GM10266 (cell line): ENCODE measurements around the gene LPP.

Source experiments
- DNase-seq: peaks from one replicate; pipeline ENCODE4 v3.0.0; 2012; ENCODE audit errors: extremely low spot score
- TF ChIP-seq, protein P1 (sequence below): IDR thresholded peaks from 2 replicates; pipeline ENCODE4 v1.5.1; 2012; ENCODE audit warnings: mild to moderate bottlenecking, low read depth; ENCODE audit not compliant: control insufficient read depth, insufficient read depth; ENCODE audit errors: missing control alignments

Gene LPP

DNA sequence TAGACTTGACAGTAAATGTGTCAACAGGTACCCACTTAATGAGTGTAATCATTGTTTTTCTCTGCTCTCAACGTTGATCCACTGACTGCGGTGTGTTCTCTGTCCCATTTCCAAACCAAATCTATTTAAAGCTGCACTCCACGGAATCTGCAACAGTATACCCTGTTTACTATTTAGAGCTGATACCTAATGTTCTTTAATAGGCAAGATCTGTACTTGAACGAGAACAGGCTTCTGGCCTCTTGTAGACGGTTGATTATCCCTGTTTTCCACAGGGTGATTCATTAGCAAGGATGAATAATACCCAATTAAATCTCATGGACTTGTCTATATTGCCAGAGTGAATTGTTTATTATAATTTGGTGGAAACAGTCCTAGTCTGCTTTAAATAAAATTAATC is 189.9 kb downstream of the LPP start:
- TF ChIP-seq, protein P1, sequence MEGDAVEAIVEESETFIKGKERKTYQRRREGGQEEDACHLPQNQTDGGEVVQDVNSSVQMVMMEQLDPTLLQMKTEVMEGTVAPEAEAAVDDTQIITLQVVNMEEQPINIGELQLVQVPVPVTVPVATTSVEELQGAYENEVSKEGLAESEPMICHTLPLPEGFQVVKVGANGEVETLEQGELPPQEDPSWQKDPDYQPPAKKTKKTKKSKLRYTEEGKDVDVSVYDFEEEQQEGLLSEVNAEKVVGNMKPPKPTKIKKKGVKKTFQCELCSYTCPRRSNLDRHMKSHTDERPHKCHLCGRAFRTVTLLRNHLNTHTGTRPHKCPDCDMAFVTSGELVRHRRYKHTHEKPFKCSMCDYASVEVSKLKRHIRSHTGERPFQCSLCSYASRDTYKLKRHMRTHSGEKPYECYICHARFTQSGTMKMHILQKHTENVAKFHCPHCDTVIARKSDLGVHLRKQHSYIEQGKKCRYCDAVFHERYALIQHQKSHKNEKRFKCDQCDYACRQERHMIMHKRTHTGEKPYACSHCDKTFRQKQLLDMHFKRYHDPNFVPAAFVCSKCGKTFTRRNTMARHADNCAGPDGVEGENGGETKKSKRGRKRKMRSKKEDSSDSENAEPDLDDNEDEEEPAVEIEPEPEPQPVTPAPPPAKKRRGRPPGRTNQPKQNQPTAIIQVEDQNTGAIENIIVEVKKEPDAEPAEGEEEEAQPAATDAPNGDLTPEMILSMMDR = no peak

DNA sequence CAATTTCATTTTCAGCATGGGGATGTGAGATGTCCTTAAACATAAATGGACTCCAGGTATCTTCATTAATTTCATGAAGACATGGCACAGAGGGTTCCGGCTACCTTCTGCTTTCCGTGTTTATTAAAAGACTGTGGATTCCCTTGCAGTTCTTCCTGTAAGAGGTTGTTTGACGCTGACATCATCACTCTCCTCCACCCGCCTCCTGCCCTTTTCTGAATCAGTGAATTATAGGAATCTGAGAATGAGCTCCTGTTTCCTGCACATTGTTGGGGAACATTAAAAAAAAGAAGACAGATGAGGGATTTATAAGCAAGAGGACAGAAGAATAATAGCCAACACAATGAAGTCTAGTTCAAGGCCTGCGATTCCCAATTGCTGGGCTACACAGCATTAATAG is 191.3 kb downstream of the LPP start:
- DNase-seq = no peak
- TF ChIP-seq, protein P1 = no peak

More for the DNA sequence above, 189.9 kb downstream of the LPP start:
- no peak for DNase-seq

DNA sequence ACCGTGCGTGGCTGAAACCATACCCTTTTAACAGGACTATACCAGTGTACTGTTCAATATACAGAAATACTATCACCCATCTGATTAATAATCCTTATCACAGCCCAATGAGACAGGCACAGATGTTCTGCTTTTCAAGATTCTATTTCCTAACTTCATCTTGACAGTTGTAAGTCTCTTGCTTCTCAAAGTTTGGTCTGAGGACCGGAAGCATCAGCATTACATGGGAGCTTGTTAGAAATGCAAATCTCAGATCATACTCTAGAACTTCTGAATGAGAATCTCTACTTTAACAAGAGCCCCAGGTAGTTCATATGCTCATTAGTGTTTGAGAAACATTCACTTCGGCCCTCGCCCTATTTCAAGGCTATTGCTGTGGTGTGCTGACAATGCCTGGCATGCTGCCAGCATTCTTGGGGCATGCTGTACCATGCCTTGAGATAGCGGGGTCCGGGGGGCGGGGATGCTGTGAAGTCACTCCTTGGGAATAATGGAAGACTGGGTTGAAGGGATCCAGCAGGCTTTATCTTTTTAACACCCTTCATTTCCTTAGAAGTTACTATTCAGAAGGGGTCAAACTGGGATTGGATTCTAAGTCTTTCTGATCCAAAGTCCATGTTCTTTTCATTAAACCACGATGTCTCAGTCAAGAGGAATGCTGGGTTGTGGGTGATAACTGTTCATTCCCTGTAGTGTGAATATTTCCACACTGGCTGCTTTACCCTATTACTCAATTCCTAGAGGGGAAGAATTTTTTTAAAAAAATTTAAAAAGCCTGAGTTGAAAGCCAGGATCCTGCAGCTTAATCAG is 194.7 kb downstream of the LPP start:
- TF ChIP-seq, protein P1 = no peak
- no peak for DNase-seq

DNA sequence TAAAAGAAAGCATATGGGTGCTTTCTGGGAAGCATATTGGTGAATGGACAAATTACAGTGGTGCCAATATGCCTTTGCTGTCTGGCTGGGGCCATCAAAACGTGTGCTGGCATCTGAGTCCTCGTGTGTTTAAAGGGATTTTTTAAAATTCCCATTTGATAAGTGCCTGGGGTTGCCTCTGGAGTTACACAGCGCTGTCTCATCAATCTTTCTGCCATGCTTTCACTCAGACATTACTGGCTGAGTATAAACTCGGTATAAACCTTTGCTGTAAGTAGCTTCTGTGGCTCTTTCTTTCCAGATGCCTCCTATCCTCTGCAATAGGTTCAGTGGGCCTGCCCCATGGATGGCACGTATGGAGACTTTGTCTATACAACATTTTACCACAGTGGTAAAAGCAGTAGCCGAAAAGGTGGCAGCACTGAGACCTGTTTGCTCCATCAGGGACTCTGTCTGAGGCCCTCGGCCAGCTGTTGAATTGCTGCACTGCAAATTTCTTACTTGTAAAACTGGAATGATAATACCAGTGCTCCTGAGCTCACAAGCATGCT is 195.5 kb downstream of the LPP start:
- DNase-seq = no peak
- TF ChIP-seq, protein P1 = no peak

DNA sequence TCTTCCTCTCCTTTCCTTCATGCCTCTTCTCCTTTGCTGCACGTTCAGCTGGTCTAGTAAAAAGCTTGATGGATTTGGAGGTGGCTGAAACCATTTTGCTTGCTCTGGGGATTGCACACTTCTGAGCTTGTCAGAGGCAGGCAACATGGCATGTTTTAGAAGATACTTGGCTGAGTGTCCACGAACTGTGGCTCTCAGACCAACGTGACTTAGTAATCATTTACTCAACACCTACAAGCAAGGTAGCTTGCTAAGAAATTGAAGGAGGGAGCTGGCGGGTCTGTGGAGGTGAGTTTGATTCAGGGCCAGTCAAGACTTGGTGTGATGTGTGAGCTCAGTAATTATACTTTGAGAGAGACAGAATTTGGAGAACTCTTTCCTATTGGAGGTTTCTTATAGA is 196.0 kb downstream of the LPP start:
- DNase-seq = no peak
- TF ChIP-seq, protein P1 = no peak

DNA sequence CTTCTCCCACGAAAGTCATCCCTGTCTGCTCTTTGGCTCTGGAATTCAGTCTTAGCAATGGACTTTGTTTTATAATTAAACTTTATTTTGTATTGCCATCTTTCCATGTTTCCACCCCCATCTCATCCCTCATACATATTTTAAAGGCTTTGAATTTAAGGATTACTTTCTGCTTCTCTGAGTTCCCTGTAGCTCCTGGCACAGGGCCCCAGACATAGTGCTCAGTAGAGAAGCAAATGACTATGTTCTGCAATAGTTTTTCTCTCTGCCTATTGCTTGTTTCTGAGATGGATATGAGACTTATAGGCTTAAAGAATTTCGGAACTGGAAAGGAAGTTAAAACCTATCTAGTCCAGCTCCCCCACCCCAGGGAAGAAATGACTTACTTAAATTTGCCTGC is 197.0 kb downstream of the LPP start:
- TF ChIP-seq, protein P1 = no peak
- no peak for DNase-seq

DNA sequence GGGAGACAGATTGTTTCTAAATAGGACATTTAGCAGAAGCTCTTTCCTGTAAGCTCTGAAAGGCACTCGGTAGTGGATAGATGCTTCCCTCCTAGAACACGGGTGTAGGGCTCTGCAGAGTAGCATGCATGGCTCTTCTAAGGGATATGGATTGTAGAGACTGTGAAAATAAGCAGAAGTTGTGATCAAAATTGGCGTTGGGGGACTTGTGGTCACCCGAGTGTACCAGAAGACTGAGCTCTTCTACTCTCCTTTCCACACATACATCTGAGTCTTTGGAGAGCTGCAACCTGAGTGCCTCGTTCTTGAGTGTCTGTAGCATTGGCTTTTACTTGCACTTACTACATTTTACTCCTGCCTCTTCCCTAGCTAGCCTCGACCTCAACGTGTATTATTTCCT is 197.7 kb downstream of the LPP start:
- TF ChIP-seq, protein P1 = no peak
- no peak for DNase-seq
